HepG2 (cell line): ENCODE measurements around the gene CAPN2. TPM values are rescaled to one million over a fixed set of nuclear protein-coding genes. Genes with fewer than 3 reads are reported as not detected.

ENCODE experiments used
- ATAC-seq: fragments of 200-7000 bp; cut with Tn5 transposase; 3 replicates; pipeline ENCODE4 v1.9.1; 2020; ENCODE audit warnings: mild to moderate bottlenecking, moderate library complexity
- BruUV-seq: library from RNA; stranded (reverse); fragments of 400-500 nt; replicated peaks from 2 replicates; lab custom pipeline; 2021; lab: Mats Ljungman, UMichigan
- CTCF ChIA-PET: fragments of 300-600 bp; formaldehyde crosslinking; extraction: SDS; loops from one replicate; lab custom pipeline; 2021; ENCODE audit warnings: low total read pairs, inconsistent platforms, low intra/inter-chr PET ratio; lab: Yijun Ruan, JAX
- POLR2A ChIA-PET: fragments of 350-600 bp; sonication (Branson Sonifier 250); formaldehyde crosslinking; loops from one replicate; lab custom pipeline; 2020; ENCODE audit warnings: antibody characterized with exemption, inconsistent platforms; lab: Yijun Ruan, JAX
- DNase-seq: peaks from one replicate; pipeline ENCODE4 v3.0.0-alpha.2; 2015; ENCODE audit warnings: low spot score
- FAIRE-seq: peaks from 3 replicates; lab custom pipeline; 2011; peaks lifted over from hg19 to GRCh38; lab: Jason Lieb, UNC
- H2AFZ ChIP-seq: one replicate; pipeline ENCODE4 v1.6.1; 2011; ENCODE audit warnings: low read length, inconsistent platforms
- H3K27ac ChIP-seq: fragments of 300-600 bp; 3 replicates; pipeline ENCODE4 v1.8.0; 2011; ENCODE audit warnings: mixed run types, mild to moderate bottlenecking, mixed read lengths, low read length, inconsistent platforms; ENCODE audit not compliant: insufficient read depth; ENCODE audit errors: extremely low read length
- H3K27me3 ChIP-seq, 2 experiments: fragments of 200-600 bp in 1 of 2; 2 replicates in 1 of 2; 3 replicates in 1 of 2; pipeline versions ENCODE4 v1.6.0 to v1.8.0; 2011; ENCODE audit warnings: low read length in 2 of 2, mild to moderate bottlenecking in 2 of 2, moderate library complexity in 2 of 2, inconsistent platforms in 1 of 2; ENCODE audit not compliant: insufficient read depth in 2 of 2, control insufficient read depth in 1 of 2
- H3K36me3 ChIP-seq, 2 experiments: fragments of 200-600 bp in 1 of 2; replicated peaks in 1 of 2; 2 replicates in 1 of 2; 3 replicates in 1 of 2; pipeline versions ENCODE4 v1.5.1 to v1.8.0; 2011; ENCODE audit warnings: low read length in 2 of 2, inconsistent platforms in 1 of 2; ENCODE audit not compliant: insufficient read depth in 2 of 2, control insufficient read depth in 1 of 2
- H3K4me1 ChIP-seq: 2 replicates; pipeline ENCODE4 v1.5.1; 2012; ENCODE audit warnings: low read length, inconsistent platforms; ENCODE audit not compliant: insufficient read depth
- H3K4me2 ChIP-seq: 2 replicates; pipeline ENCODE4 v1.6.0; 2011; ENCODE audit warnings: low read depth, low read length, inconsistent platforms
- H3K4me3 ChIP-seq, 3 experiments: fragments of 200-600 bp in 1 of 3; sonication (generic), shearing (Covaris generic) in 1 of 3; replicated peaks in 1 of 3; 2 replicates each; pipeline ENCODE4 v1.5.1; 2011 to 2016; ENCODE audit warnings: low read length in 3 of 3, inconsistent platforms in 2 of 3, low read depth in 2 of 3, mild to moderate bottlenecking in 2 of 3, control low read depth in 1 of 3, mixed read lengths in 1 of 3; ENCODE audit not compliant: insufficient read depth in 1 of 3
- H3K79me2 ChIP-seq: one replicate; pipeline ENCODE4 v1.6.1; 2011; ENCODE audit warnings: low read length, inconsistent platforms; ENCODE audit not compliant: insufficient read depth
- H3K9ac ChIP-seq: 2 replicates; pipeline ENCODE4 v1.6.0; 2011; ENCODE audit warnings: mild to moderate bottlenecking, low read depth, low read length, inconsistent platforms; ENCODE audit not compliant: insufficient read depth
- H3K9me3 ChIP-seq: 2 replicates; pipeline ENCODE4 v1.5.1; 2012; ENCODE audit warnings: mild to moderate bottlenecking, low read length
- H4K20me1 ChIP-seq: 2 replicates; pipeline ENCODE4 v1.6.0; 2011; ENCODE audit warnings: inconsistent platforms, mild to moderate bottlenecking, low read length, moderate library complexity; ENCODE audit not compliant: insufficient read depth
- NFIB ChIP-seq: sonication (generic); formaldehyde crosslinking; IDR thresholded peaks from 2 replicates; pipeline ENCODE4 v1.9.0; 2021; ENCODE audit warnings: missing genetic modification reagents, mild to moderate bottlenecking, borderline replicate concordance
- NFKBIZ ChIP-seq: IDR thresholded peaks from 2 replicates; pipeline ENCODE4 v1.6.1; 2018; ENCODE audit warnings: missing genetic modification reagents, missing compliant biosample characterization
- POLR2AphosphoS2 ChIP-seq: IDR thresholded peaks from 2 replicates; pipeline ENCODE4 v1.6.1; 2011; ENCODE audit warnings: low read depth, low read length, improper control_type of control experiment
- ZFP82 ChIP-seq: sonication (generic); formaldehyde crosslinking; IDR thresholded peaks from 2 replicates; pipeline ENCODE4 v1.5.1; 2020; ENCODE audit warnings: mild to moderate bottlenecking, missing genetic modification reagents, borderline replicate concordance
- ZNF350 ChIP-seq: sonication (generic); formaldehyde crosslinking; IDR thresholded peaks from 2 replicates; pipeline ENCODE4 v1.4.0; 2020; ENCODE audit warnings: mild to moderate bottlenecking, low read depth, missing genetic modification reagents, borderline replicate concordance
- ZNF556 ChIP-seq: sonication (generic); formaldehyde crosslinking; IDR thresholded peaks from 2 replicates; pipeline ENCODE4 v1.4.0; 2020; ENCODE audit warnings: mild to moderate bottlenecking, missing genetic modification reagents, borderline replicate concordance
- ZNF557 ChIP-seq: sonication (generic); formaldehyde crosslinking; IDR thresholded peaks from 2 replicates; pipeline ENCODE4 v1.4.0; 2020; ENCODE audit warnings: missing genetic modification reagents
- ZNF570 ChIP-seq: sonication (generic); formaldehyde crosslinking; IDR thresholded peaks from 2 replicates; pipeline ENCODE4 v1.4.0; 2020; ENCODE audit warnings: mild to moderate bottlenecking, missing genetic modification reagents, borderline replicate concordance
- ZNF781 ChIP-seq: sonication (generic); formaldehyde crosslinking; IDR thresholded peaks from 2 replicates; pipeline ENCODE4 v1.5.1; 2020; ENCODE audit warnings: borderline replicate concordance, mild to moderate bottlenecking, missing genetic modification reagents; ENCODE audit errors: not compliant biosample characterization
- WGBS: methylation state at CpG from one replicate; pipeline ENCODE4 v1.1.6; 2017; ENCODE audit warnings: low lambda C conversion rate; 5-methylcytosine and 5-hydroxymethylcytosine counted together
- in situ Hi-C: cut with HindIII; loops from 2 replicates; pipeline ENCODE4 v1.10.0; 2017; ENCODE audit warnings: low pct_unique_long_range_greater_than_20kb; ENCODE audit not compliant: extremely low pct_ligation_motif_present
- intact Hi-C: fragments of 100-400 bp; cut with micrococcal nuclease; formaldehyde crosslinking; loops from one replicate; pipeline ENCODE4 v1.10.0; 2022; ENCODE audit not compliant: unreplicated experiment
- polyA plus RNA-seq, 8 experiments: library from polyadenylated mRNA; depleted of rRNA in 3 of 8; stranded (reverse) in 7 of 8; unstranded in 1 of 8; fragments of >200 nt; fragmentation: Illumina TruSeq in 4 of 8; extraction: Trizol in 4 of 8; gene quantifications; 2 replicates each; pipeline versions ENCODE4 v1.2.1 to v1.2.3, GENCODE V29; 2011 to 2016; ENCODE audit warnings: low read depth in 4 of 8, missing spikeins in 1 of 8, mixed read lengths in 1 of 8; ENCODE audit not compliant: insufficient read depth in 1 of 8
- total RNA-seq, 5 experiments: library from RNA; depleted of rRNA; stranded (reverse); fragments of >200 nt; fragmentation: Illumina TruSeq; extraction: Trizol; gene quantifications; 2 replicates each; pipeline ENCODE4 v1.2.3, GENCODE V29; 2016; ENCODE audit warnings: low read depth in 1 of 5
- TF ChIP-seq, protein P1 (sequence below): sonication (generic); formaldehyde crosslinking; IDR thresholded peaks from 2 replicates; pipeline ENCODE4 v1.4.0; 2020; ENCODE audit warnings: missing genetic modification reagents, mild to moderate bottlenecking, borderline replicate concordance

CAPN2 gene
- total and polyA plus RNA-seq, 2 of the 13 experiments (the other 11 are each of a cell fraction or from before 2014, with no cell fraction given), result 6.2 to 7.4 TPM

DNA sequence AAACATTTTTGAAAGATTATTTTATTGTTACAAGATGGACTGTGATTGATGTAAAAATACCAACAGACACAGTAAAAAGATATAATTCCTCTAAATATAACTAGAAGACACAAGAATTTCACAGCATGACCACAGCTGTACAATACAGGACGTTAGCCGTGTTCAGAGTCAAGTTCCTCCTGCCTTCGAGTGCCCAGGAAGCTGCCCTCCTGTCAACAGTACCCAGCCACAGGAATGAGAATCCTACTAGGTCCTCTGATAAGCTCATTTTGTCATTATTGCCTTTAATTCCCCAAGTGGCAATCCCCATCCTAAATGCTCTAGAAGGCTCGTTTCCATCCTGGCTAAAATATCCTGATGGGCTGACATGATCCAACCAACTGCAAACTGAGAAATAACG is 16.4 kb upstream of the CAPN2 start (continued):
- TF ChIP-seq ZNF350 (CRISPR knock-in tag) (no peak), ZNF570 (CRISPR knock-in tag) (no peak), ZNF557 (no peak), ZNF556 (CRISPR knock-in tag) (no peak)

DNA sequence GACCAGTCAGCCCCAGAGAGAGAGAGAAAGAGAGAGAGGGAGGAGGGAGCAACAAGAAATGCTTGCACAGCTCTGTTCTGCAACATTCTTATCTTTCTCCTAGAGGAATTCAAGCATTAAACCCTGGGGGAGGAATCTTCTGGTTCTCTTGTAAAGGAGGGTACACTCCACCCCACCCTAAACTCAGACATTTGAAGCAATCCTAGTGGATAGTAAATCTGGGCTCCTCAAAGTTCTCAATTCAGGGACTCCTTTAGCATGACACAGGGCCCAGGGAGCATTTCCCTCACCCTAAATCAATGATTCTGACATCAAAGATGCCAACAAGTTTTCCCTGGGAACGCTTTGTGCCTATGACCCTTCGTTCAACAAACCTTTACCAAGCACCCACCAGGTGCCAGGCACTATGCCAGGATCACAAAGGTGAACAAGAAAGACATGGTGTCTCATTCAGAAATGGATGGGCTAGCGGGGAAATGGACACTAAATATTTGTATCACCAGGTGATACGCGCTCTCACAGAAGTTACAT is 11.9 kb upstream of the CAPN2 start:
- Histone ChIP-seq H3K27ac (no peak overlapping the region), H3K79me2 (no peaks in the 10 kb centered on the region), H4K20me1 (no peaks in the 10 kb centered on the region), H3K9me3 (no peaks in the 10 kb centered on the region), H3K4me1 (no peaks in the 10 kb centered on the region), H2AFZ (no peak overlapping the region), H3K4me3 (no peak overlapping the region), H3K36me3 (no peaks in the 10 kb centered on the region), H3K27me3 (peaks cover 0 to 51% of the 10 kb centered on the region in 2 experiments; a peak in 4 of 5 replicates), H3K9ac (no peak overlapping the region), H3K4me2 (no peak overlapping the region)
- TF ChIP-seq, protein P1, sequence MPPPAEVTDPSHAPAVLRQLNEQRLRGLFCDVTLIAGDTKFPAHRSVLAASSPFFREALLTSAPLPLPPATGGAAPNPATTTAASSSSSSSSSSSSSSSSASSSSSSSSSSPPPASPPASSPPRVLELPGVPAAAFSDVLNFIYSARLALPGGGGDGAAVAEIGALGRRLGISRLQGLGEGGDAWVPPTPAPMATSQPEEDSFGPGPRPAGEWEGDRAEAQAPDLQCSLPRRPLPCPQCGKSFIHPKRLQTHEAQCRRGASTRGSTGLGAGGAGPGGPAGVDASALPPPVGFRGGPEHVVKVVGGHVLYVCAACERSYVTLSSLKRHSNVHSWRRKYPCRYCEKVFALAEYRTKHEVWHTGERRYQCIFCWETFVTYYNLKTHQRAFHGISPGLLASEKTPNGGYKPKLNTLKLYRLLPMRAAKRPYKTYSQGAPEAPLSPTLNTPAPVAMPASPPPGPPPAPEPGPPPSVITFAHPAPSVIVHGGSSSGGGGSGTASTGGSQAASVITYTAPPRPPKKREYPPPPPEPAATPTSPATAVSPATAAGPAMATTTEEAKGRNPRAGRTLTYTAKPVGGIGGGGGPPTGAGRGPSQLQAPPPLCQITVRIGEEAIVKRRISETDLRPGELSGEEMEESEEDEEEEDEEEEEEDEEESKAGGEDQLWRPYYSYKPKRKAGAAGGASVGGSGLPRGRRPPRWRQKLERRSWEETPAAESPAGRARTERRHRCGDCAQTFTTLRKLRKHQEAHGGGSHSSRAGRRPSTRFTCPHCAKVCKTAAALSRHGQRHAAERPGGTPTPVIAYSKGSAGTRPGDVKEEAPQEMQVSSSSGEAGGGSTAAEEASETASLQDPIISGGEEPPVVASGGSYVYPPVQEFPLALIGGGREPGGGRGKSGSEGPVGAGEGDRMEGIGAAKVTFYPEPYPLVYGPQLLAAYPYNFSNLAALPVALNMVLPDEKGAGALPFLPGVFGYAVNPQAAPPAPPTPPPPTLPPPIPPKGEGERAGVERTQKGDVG, result no peak
- TF ChIP-seq POLR2AphosphoS2, result no peak
- no peak for TF ChIP-seq ZFP82
- no peak for TF ChIP-seq NFKBIZ (CRISPR knock-in tag)
- TF ChIP-seq ZNF781 (CRISPR knock-in tag), result no peak
- no peak for TF ChIP-seq NFIB (CRISPR knock-in tag)
- CTCF ChIA-PET, result interaction anchor here (3.3 kb wide), 1 partner anchor 49 kb away, joined by 49 read pairs; no protein-coding TSS in a partner anchor
- POLR2A ChIA-PET, result no interaction called here
- intact Hi-C loops (loop anchor here (10.0 kb wide), 1 partner anchor 144 kb away; the partner anchor contains the start of gene TP53BP2), in situ Hi-C loops (no loop called here)
- no peak for FAIRE-seq
- BruUV-seq, result no TSS peak
- DNase-seq, result no peak
- 62% methylated on average over 3 of the region's 5 CpGs for WGBS
- no peak for ATAC-seq
